Fibroblast of upper back skin (primary cell): Measurements from ENCODE around the gene ORC4.

Experiments
- DNase-seq: peaks from one replicate; pipeline ENCODE4 v3.0.0-alpha.2; 2013

Gene ORC4

GRCh38 chr2:148020111-148021058 lies at the start of gene ORC4:
Gene ORC4, minus strand, starts transcription at chr2:148020737. Its CDS starts 44,779 bp downstream, at chr2:147975958.
- peak; percentile 100 for DNase-seq

- DNase-seq = no peak
Measured at GRCh38 chr2:148067801-148068200, 47.3 kb upstream of the ORC4 start.

GRCh38 chr2:148065936-148066335 lies 45.4 kb upstream of the ORC4 start:
- DNase-seq = no peak

- no peak for DNase-seq
Measured at GRCh38 chr2:148063633-148064032, 43.1 kb upstream of the ORC4 start.

GRCh38 chr2:148058641-148059040 lies 38.1 kb upstream of the ORC4 start:
- peak; percentile 32 for DNase-seq

- no peak for DNase-seq
Measured at GRCh38 chr2:148052687-148053086, 32.1 kb upstream of the ORC4 start.

- DNase-seq = no peak
Measured at GRCh38 chr2:148049284-148049683, 28.7 kb upstream of the ORC4 start.

- DNase-seq = peak; percentile 30
Measured at GRCh38 chr2:148048475-148049221, 28.1 kb upstream of the ORC4 start.

- no peak for DNase-seq
Measured at GRCh38 chr2:148046802-148047201, 26.3 kb upstream of the ORC4 start.

- DNase-seq = no peak
Measured at GRCh38 chr2:148044322-148044721, 23.8 kb upstream of the ORC4 start.

GRCh38 chr2:148042219-148042618 lies 21.7 kb upstream of the ORC4 start:
- peak; percentile 62 for DNase-seq

- DNase-seq = no peak
Measured at GRCh38 chr2:148039783-148040182, 19.2 kb upstream of the ORC4 start.

- no peak for DNase-seq
Measured at GRCh38 chr2:148032215-148032614, 11.7 kb upstream of the ORC4 start.

- no peak for DNase-seq
Measured at GRCh38 chr2:148031152-148031551, 10.6 kb upstream of the ORC4 start.

GRCh38 chr2:148028781-148029180 lies 8.2 kb upstream of the ORC4 start:
- DNase-seq = no peak

GRCh38 chr2:148027822-148028221 lies 7.3 kb upstream of the ORC4 start:
- DNase-seq = no peak

GRCh38 chr2:148026573-148026972 lies 6.0 kb upstream of the ORC4 start:
- DNase-seq = no peak

GRCh38 chr2:148023861-148024260 lies 3.3 kb upstream of the ORC4 start:
- DNase-seq = no peak

- DNase-seq = no peak
Measured at GRCh38 chr2:148022882-148023281, 2.3 kb upstream of the ORC4 start.

- no peak for DNase-seq
Measured at GRCh38 chr2:148022351-148022750, 1.8 kb upstream of the ORC4 start.

GRCh38 chr2:148021886-148022285 lies 1.3 kb upstream of the ORC4 start:
- DNase-seq = peak; percentile 5

GRCh38 chr2:148021059-148021861 lies 723 bp upstream of the ORC4 start, which contains the start of gene MBD5:
Gene MBD5, plus strand, starts transcription at chr2:148021091.
- peak; percentile 60 for DNase-seq

- DNase-seq = no peak
Measured at GRCh38 chr2:148014616-148015015, 5.9 kb downstream of the ORC4 start.
